Measurements from ENCODE around the gene OTOA. TPM values are rescaled to one million over a fixed set of nuclear protein-coding genes. Genes with fewer than 3 reads are reported as not detected.

Gene OTOA
- polyA plus RNA-seq, 3 donors = 0.11 to 0.23 (median 0.21) TPM

DNA sequence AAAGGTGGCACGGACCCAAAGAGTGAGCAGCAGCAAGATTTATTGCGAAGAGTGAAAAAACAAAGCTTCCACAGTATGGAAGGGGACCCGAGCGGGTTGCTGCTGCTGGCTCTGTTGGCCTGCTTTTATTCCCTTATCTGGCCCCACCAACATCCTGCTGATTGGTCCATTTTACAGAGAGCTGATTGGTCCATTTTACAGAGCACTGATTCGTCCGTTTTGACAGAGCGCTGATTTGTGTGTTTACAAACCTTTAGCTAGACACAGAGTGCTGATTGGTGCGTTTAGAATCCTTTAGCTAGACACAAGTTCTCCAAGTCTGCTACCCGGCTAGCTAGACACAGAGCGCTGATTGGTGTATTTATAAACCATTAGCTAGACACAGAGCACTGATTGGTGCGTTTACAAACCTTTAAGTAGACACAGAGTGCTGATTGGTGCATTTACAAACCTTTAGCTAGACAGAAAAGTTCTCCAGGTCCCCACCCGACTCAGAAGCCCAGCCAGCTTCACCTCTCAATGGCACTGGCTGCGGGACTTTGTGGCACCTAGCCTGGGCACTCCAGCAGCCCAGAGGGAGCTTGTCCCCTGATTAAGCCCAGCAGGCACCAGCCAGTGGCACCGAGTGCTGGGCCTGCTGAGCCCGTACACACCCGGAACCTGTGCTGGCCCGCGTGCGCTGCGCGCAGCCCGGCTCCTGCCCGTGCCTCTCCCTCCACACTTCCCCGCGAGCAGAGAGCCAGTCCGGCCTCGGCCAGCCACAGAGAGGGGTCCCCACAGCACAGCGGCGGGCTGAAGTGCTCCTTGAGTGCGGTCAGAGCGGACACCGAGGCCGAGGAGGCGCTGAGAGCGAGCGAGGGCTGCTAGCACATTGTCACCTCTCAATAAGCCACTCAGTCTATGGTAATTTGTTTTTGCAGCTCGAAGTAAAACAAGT, 26.5 kb upstream of the OTOA start:
- WGBS (ENCODE audit: insufficient coverage) = 95% methylated on average over 23 of the region's 37 CpGs
- Mint-ChIP-seq H3K9me3 (peaks cover 0 to 2% (median 0%) of the 10 kb centered on the region in 7 donors), H3K27ac (peak overlapping the region; percentile 65 to 83 (median 77)), H3K27me3 (ENCODE audit: low read depth in 3 of 3) (no peaks in the 10 kb centered on the region), H3K4me1 (peaks cover 24% of the 10 kb centered on the region), H3K4me3 (no peak overlapping the region), H3K36me3 (peaks cover 52 to 73% of the 10 kb centered on the region in 2 donors)
- H3K4me3 ChIP-seq (replicated peaks in 1 of 3; ENCODE audit: low read depth in 2 of 3, low read length in 3 of 3) = no peak overlapping the region
- no peaks in the 10 kb centered on the region for H3K9me3 ChIP-seq (replicated peaks in 1 of 2; ENCODE audit: control insufficient read depth in 1 of 2, insufficient read depth in 1 of 2, low read length in 2 of 2)
- peaks cover 69 to 95% of the 10 kb centered on the region in 2 donors for H3K36me3 ChIP-seq (replicated peaks in 1 of 2; ENCODE audit: control insufficient read depth in 1 of 2, insufficient read depth in 2 of 2, low read length in 2 of 2)
- H4K20me1 ChIP-seq (ENCODE audit: insufficient read depth, low read length) = peaks cover 89% of the 10 kb centered on the region
- H3K79me2 ChIP-seq (ENCODE audit: insufficient read depth, low read length) = peaks cover 98% of the 10 kb centered on the region
- H3K27me3 ChIP-seq (ENCODE audit: control insufficient read depth in 2 of 2, insufficient read depth in 2 of 2, low read length in 2 of 2) = no peaks in the 10 kb centered on the region
- H3K9ac ChIP-seq (ENCODE audit: insufficient read depth, low read length, poor library complexity, severe bottlenecking) = no peak overlapping the region
- peaks cover 23 to 25% of the 10 kb centered on the region in 2 donors for H3K4me1 ChIP-seq (ENCODE audit: control insufficient read depth in 1 of 2, insufficient read depth in 2 of 2, low read length in 2 of 2)
- intact Hi-C loops (cut with micrococcal nuclease) = no loop called here
- no peak overlapping the region for H2AFZ ChIP-seq (ENCODE audit: insufficient read depth, low read depth, low read length, poor library complexity, severe bottlenecking)
- no peak for DNase-seq
- H3K27ac ChIP-seq (ENCODE audit: low read depth in 1 of 2, low read length in 2 of 2) = peak overlapping the region in 1 of 2 donors; percentile 63
- H3K4me2 ChIP-seq (replicated peaks; ENCODE audit: extremely low read depth, low read length, poor library complexity, severe bottlenecking) = no peak overlapping the region
- TF ChIP-seq, protein P1, sequence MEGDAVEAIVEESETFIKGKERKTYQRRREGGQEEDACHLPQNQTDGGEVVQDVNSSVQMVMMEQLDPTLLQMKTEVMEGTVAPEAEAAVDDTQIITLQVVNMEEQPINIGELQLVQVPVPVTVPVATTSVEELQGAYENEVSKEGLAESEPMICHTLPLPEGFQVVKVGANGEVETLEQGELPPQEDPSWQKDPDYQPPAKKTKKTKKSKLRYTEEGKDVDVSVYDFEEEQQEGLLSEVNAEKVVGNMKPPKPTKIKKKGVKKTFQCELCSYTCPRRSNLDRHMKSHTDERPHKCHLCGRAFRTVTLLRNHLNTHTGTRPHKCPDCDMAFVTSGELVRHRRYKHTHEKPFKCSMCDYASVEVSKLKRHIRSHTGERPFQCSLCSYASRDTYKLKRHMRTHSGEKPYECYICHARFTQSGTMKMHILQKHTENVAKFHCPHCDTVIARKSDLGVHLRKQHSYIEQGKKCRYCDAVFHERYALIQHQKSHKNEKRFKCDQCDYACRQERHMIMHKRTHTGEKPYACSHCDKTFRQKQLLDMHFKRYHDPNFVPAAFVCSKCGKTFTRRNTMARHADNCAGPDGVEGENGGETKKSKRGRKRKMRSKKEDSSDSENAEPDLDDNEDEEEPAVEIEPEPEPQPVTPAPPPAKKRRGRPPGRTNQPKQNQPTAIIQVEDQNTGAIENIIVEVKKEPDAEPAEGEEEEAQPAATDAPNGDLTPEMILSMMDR (IDR thresholded peaks at IDR 0.05) = no peak

- TF ChIP-seq, protein P1 (IDR thresholded peaks at IDR 0.05) = no peak
- DNase-seq = no peak
These were observed 25.2 kb upstream of the OTOA start for GRCh38 chr16:21638573-21638975.

More at GRCh38 chr16:21638573-21638975, 25.2 kb upstream of the OTOA start:
- H3K9ac ChIP-seq (ENCODE audit: insufficient read depth, low read length, poor library complexity, severe bottlenecking) = no peak overlapping the region
- peaks cover 74 to 95% of the 10 kb centered on the region in 2 donors for H3K36me3 ChIP-seq (replicated peaks in 1 of 2; ENCODE audit: control insufficient read depth in 1 of 2, insufficient read depth in 2 of 2, low read length in 2 of 2)
- H3K27ac Mint-ChIP-seq = peak overlapping the region; percentile 51 to 91 (median 76)
- WGBS (ENCODE audit: insufficient coverage) = 25% methylated on average over 1 of the region's 4 CpGs
- peaks cover 28% of the 10 kb centered on the region for H3K4me1 Mint-ChIP-seq
- peaks cover 91% of the 10 kb centered on the region for H4K20me1 ChIP-seq (ENCODE audit: insufficient read depth, low read length)
- peaks cover 31 to 34% of the 10 kb centered on the region in 2 donors for H3K4me1 ChIP-seq (ENCODE audit: control insufficient read depth in 1 of 2, insufficient read depth in 2 of 2, low read length in 2 of 2)
- peaks cover 98% of the 10 kb centered on the region for H3K79me2 ChIP-seq (ENCODE audit: insufficient read depth, low read length)
- H3K4me3 Mint-ChIP-seq = no peak overlapping the region
- peak overlapping the region in 1 of 2 donors; percentile 63 for H3K27ac ChIP-seq (ENCODE audit: low read depth in 1 of 2, low read length in 2 of 2)
- H3K4me2 ChIP-seq (replicated peaks; ENCODE audit: extremely low read depth, low read length, poor library complexity, severe bottlenecking) = no peak overlapping the region
- H3K36me3 Mint-ChIP-seq = peaks cover 53 to 74% of the 10 kb centered on the region in 2 donors
- H3K27me3 Mint-ChIP-seq (ENCODE audit: low read depth in 3 of 3) = no peaks in the 10 kb centered on the region
- intact Hi-C loops (cut with micrococcal nuclease) = loop anchor here in 1 of 2 donors (2.0 kb wide), 1 partner anchor 54 kb away; no protein-coding TSS in a partner anchor
- no peaks in the 10 kb centered on the region for H3K27me3 ChIP-seq (ENCODE audit: control insufficient read depth in 2 of 2, insufficient read depth in 2 of 2, low read length in 2 of 2)
- no peak overlapping the region for H2AFZ ChIP-seq (ENCODE audit: insufficient read depth, low read depth, low read length, poor library complexity, severe bottlenecking)
- H3K9me3 Mint-ChIP-seq = peaks cover 0 to 2% (median 0%) of the 10 kb centered on the region in 7 donors
- H3K4me3 ChIP-seq (replicated peaks in 1 of 3; ENCODE audit: low read depth in 2 of 3, low read length in 3 of 3) = no peak overlapping the region
- H3K9me3 ChIP-seq (replicated peaks in 1 of 2; ENCODE audit: control insufficient read depth in 1 of 2, insufficient read depth in 1 of 2, low read length in 2 of 2) = no peaks in the 10 kb centered on the region
